Activated T-helper 1 cell treated with anti-CD3 and anti-CD28 coated beads, Interleukin-12 subunit alpha, Interleukin-12 subunit beta, Interleukin-2, Interleukin-4 antibody, amounts not matched to agents 30 ng/mL and 10 ng/mL and 1 ng/mL, durations not matched to agents 14 hours and 24 hours and 36 hours (primary cell): ENCODE measurements around the gene CFAP97D2. TPM values are rescaled to one million over a fixed set of nuclear protein-coding genes. Genes with fewer than 3 reads are reported as not detected.
"Not testable (repeated sequence)": the region's sequence is repeated elsewhere in the genome, so short reads cannot be mapped to it uniquely, and the experiment has no call there.

Experiments
- DNase-seq: peaks from one replicate; pipeline ENCODE4 v3.0.0; 2021; ENCODE audit warnings: low spot score
- H3K27ac Mint-ChIP-seq: one replicate; pipeline ENCODE4 v1.8.0; 2021; ENCODE audit warnings: mild to moderate bottlenecking, mixed read lengths
- H3K27me3 Mint-ChIP-seq: one replicate; pipeline ENCODE4 v1.8.0; 2022; ENCODE audit warnings: mild to moderate bottlenecking, moderate library complexity, mixed read lengths; ENCODE audit not compliant: insufficient read depth
- H3K36me3 Mint-ChIP-seq: one replicate; pipeline ENCODE4 v1.8.0; 2021; ENCODE audit warnings: low read depth, mixed read lengths
- H3K4me1 Mint-ChIP-seq: one replicate; pipeline ENCODE4 v1.8.0; 2021; ENCODE audit warnings: low read depth, mixed read lengths
- H3K4me3 Mint-ChIP-seq: one replicate; pipeline ENCODE4 v1.8.0; 2021; ENCODE audit warnings: mild to moderate bottlenecking, moderate library complexity, mixed read lengths
- H3K9me3 Mint-ChIP-seq: one replicate; pipeline ENCODE4 v1.8.0; 2021; ENCODE audit warnings: mixed read lengths
- intact Hi-C: fragments of 100-400 bp; cut with micrococcal nuclease; formaldehyde crosslinking; loops from one replicate; pipeline ENCODE4 v1.15.1; 2024
- total RNA-seq: library from RNA; stranded (reverse); gene quantifications from 2 replicates; pipeline ENCODE4 v1.2.3, GENCODE V29; 2022

Gene CFAP97D2
- total RNA-seq, 1 donor from 2014 or later: not detected

- no peak for DNase-seq
- peak overlapping the region; percentile 48 for H3K4me3 Mint-ChIP-seq
- H3K27me3 Mint-ChIP-seq: peaks cover 2% of the 10 kb centered on the region
- H3K9me3 Mint-ChIP-seq: no peaks in the 10 kb centered on the region
- H3K36me3 Mint-ChIP-seq: peaks cover 2% of the 10 kb centered on the region
- H3K4me1 Mint-ChIP-seq: peaks cover 66% of the 10 kb centered on the region
- H3K27ac Mint-ChIP-seq: peak overlapping the region; percentile 50
- intact Hi-C loops: loop anchor here (5.0 kb wide), 2 partner anchors 34 to 329 kb away; no protein-coding TSS in a partner anchor
Measured at GRCh38 chr13:114146629-114147028, 32.4 kb upstream of the CFAP97D2 start.

DNA sequence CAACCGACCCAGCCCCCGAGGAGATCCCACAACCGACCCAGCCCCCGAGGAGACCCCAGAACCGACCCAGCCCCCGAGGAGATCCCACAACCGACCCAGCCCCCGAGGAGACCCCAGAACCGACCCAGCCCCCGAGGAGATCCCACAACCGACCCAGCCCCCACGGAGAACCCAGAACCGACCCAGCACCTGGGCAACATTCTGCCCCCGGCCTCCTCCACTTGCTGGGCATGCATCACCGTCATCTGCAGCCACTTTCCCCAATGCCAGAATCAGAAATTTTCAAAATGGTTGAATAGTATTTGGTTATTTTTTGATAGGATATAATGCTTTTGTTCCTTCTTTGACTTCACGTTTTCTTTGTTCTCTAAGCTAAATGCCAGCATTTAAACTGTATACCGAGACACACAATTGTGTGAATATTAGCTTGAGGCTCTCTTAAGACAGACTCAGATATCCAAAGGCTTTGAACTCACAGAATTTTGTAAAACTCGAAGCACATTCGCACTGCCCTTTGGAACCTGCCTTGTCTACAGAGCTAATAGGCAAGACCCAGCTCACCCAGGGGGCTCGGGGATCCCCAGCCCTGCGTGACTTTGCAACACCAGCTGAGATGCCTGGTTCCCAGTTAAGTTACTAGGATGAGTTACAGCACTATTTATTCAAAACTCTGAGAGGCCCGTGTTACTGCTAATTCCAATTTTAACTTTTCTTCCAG lies 31.1 kb upstream of the CFAP97D2 start:
- no peaks in the 10 kb centered on the region for H3K9me3 Mint-ChIP-seq
- H3K27me3 Mint-ChIP-seq: peaks cover 2% of the 10 kb centered on the region
- peaks cover 2% of the 10 kb centered on the region for H3K36me3 Mint-ChIP-seq
- DNase-seq: no peak
- H3K27ac Mint-ChIP-seq: peak overlapping the region; percentile 85
- intact Hi-C loops: loop anchor here (1.0 to 5.0 kb wide), 7 partner anchors 8 to 331 kb away; no protein-coding TSS in a partner anchor
- peaks cover 78% of the 10 kb centered on the region for H3K4me1 Mint-ChIP-seq
- peak overlapping the region; percentile 69 for H3K4me3 Mint-ChIP-seq

DNA sequence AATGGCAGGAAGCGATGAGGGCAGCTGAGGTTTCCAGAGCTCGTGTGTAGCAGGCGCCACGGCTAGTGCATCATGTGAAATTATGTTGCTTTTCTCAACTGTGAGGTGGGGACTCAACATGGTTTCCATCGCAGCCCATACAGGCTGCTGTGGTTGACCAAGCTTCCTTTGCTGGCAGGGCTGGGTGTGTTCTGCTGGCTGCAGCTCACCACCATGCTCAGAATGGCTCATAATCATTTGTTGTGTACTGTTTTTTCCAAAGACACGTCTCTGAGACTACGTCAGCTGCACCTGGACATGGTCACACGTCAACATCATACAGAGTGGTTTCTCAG lies 30.6 kb upstream of the CFAP97D2 start:
- DNase-seq: peak; percentile 90
- Mint-ChIP-seq H3K27ac (peak overlapping the region; percentile 85), H3K27me3 (peaks cover 2% of the 10 kb centered on the region), H3K36me3 (peaks cover 4% of the 10 kb centered on the region), H3K9me3 (peaks cover 2% of the 10 kb centered on the region), H3K4me3 (peak overlapping the region; percentile 69), H3K4me1 (peaks cover 84% of the 10 kb centered on the region)
- intact Hi-C loops: loop anchor here (1.0 to 5.0 kb wide), 7 partner anchors 8 to 331 kb away; no protein-coding TSS in a partner anchor

DNA sequence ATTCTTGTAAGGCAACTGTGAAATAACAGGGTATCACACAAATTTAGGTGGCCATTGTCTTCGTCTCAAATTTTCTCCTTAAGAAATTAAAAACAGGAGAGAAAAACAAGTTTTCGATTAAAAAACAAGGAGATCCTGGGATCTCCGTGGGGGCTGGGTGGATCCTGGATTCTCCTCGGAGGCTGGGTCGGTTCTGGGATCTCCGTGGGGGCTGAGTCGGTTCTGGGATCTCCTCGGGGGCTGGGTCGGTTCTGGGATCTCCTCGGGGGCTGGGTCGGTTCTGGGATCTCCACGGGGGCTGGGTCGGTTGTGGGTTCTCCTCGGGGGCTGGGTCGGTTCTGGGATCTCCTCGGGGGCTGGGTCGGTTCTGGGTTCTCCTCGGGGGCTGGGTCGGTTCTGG lies 30.2 kb upstream of the CFAP97D2 start:
- not testable (repeated sequence) for H3K9me3 Mint-ChIP-seq, H3K27me3 Mint-ChIP-seq, DNase-seq, H3K36me3 Mint-ChIP-seq
- Mint-ChIP-seq H3K27ac (peak overlapping the region; percentile 85), H3K4me3 (peak overlapping the region; percentile 69), H3K4me1 (peaks cover 88% of the 10 kb centered on the region)
- intact Hi-C loops: loop anchor here (1.0 to 5.0 kb wide), 7 partner anchors 9 to 332 kb away; no protein-coding TSS in a partner anchor

DNA sequence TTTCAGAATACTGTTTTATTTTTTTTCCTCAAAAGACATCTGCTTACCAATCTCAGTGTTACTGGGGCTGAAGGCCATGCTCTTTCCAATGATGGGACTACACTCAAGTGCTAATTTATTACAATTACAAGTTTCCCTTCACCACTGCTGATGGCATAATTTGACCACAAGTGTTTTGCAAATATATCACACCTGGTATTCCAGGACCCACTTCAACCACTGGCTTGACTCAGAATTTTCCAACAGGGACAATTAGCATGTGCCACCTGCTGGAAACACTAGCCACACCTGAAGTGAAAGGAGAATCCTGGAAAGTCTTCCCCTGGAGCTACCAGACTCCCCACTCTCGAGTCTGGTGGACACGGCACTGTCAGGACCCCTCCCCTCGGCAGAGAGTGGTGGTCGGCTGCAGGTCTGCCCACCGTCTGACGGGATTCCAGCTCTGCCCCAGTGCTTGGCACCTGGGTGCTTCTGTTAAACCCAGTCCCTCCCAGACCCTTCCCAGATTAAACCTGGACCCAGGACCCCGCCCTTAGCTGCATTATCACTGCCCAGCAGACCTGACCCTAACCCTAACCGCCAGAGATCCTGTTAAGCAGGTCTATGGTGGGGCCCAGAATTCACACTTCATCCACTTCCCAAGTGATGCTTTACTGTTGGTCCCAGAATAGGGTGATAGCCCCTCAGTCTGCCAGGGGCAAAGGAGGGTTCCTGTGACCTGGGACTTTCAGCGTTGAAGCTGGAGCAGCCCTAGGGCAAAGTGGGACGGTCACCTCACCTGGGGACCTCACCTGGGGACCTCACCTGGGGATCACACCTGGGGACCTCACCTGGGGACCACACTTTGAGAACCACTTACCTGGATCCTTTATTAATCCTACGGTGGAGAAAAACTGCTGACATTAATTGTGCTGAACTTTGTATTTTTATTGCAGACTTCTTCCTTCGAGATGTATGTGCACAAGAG lies 29.0 kb upstream of the CFAP97D2 start:
- Mint-ChIP-seq H3K36me3 (peaks cover 7% of the 10 kb centered on the region), H3K4me3 (peak overlapping the region; percentile 31), H3K9me3 (peaks cover 6% of the 10 kb centered on the region), H3K27ac (peak overlapping the region; percentile 85), H3K4me1 (peaks cover 91% of the 10 kb centered on the region), H3K27me3 (peaks cover 2% of the 10 kb centered on the region)
- no peak for DNase-seq
- intact Hi-C loops: loop anchor here (2.0 to 5.0 kb wide), 3 partner anchors 38 to 333 kb away; no protein-coding TSS in a partner anchor

DNA sequence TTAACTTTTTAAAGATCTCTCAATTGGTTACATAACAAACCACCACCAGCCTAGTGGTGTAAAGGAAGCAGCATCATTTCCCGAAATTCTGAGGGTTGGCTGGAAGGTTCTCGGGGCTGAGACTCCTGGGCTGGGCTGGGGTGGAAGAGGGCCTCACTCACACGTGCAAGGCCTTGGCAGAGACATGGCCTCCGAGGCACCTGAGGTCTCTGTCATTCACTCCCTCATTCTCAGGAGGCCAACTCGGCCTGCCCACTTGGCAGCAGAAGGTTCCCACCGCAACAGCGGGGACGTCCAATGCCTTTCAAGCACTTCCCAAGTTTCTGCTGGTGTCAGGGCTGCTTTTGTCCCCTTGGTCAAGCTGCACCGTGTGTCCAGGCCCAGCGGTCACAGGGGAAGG lies 28.0 kb upstream of the CFAP97D2 start:
- Mint-ChIP-seq H3K9me3 (peaks cover 6% of the 10 kb centered on the region), H3K27ac (peak overlapping the region; percentile 59), H3K27me3 (peaks cover under 1% of the 10 kb centered on the region), H3K36me3 (peaks cover 5% of the 10 kb centered on the region), H3K4me3 (peak overlapping the region; percentile 23), H3K4me1 (peaks cover 81% of the 10 kb centered on the region)
- intact Hi-C loops: no loop called here
- no peak for DNase-seq

GRCh38 chr13:114151565-114152284 lies 27.3 kb upstream of the CFAP97D2 start:
- Mint-ChIP-seq H3K27ac (peak overlapping the region; percentile 59), H3K4me3 (peak overlapping the region; percentile 23)
- intact Hi-C loops: no loop called here

GRCh38 chr13:114152285-114152645 lies 26.8 kb upstream of the CFAP97D2 start:
- H3K4me1 Mint-ChIP-seq: peaks cover 81% of the 10 kb centered on the region
- H3K27me3 Mint-ChIP-seq: no peaks in the 10 kb centered on the region
- intact Hi-C loops: no loop called here
- DNase-seq: no peak
- peaks cover 6% of the 10 kb centered on the region for H3K9me3 Mint-ChIP-seq
- H3K36me3 Mint-ChIP-seq: peaks cover 10% of the 10 kb centered on the region
- no peak overlapping the region for H3K27ac Mint-ChIP-seq
- H3K4me3 Mint-ChIP-seq: no peak overlapping the region

More at GRCh38 chr13:114151565-114152284, 27.3 kb upstream of the CFAP97D2 start:
- DNase-seq: no peak
- Mint-ChIP-seq H3K27me3 (no peaks in the 10 kb centered on the region), H3K36me3 (peaks cover 9% of the 10 kb centered on the region), H3K9me3 (peaks cover 6% of the 10 kb centered on the region), H3K4me1 (peaks cover 80% of the 10 kb centered on the region)

DNA sequence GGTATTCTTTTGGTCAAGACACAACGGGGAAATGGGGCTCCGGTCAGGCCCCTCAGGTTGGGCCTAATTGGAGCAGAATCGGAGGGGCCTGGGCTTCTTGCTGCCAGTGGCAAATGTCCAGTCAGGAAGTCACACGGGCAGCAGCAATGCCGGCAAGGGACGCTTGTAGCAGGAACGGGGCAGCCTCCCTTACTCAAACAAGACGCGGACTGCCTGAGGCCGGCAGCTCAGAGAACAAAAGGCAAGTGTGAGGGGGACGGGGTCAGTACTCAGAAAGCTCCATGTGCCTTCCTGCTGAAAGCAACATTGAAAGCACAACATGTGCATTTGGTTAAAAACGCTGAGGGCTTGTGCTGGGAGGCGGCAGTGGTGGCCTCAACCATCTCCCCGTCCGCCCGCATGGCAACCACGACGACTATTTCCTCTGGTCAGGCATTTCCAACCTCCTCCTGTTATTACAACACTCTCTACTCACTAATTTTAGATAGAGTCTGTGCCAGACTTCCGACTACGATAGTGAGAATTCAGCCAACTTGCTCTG lies 26.2 kb upstream of the CFAP97D2 start:
- Mint-ChIP-seq H3K36me3 (peaks cover 10% of the 10 kb centered on the region), H3K4me1 (peaks cover 83% of the 10 kb centered on the region), H3K9me3 (peaks cover 6% of the 10 kb centered on the region), H3K27ac (no peak overlapping the region), H3K4me3 (no peak overlapping the region), H3K27me3 (no peaks in the 10 kb centered on the region)
- no peak for DNase-seq
- intact Hi-C loops: no loop called here

GRCh38 chr13:114153485-114154080 lies 25.5 kb upstream of the CFAP97D2 start:
- no peak for DNase-seq
- H3K4me3 Mint-ChIP-seq: peak overlapping the region; percentile 23
- peaks cover 82% of the 10 kb centered on the region for H3K4me1 Mint-ChIP-seq
- H3K36me3 Mint-ChIP-seq: peaks cover 12% of the 10 kb centered on the region
- H3K27me3 Mint-ChIP-seq: no peaks in the 10 kb centered on the region
- H3K27ac Mint-ChIP-seq: peak overlapping the region; percentile 27
- peaks cover 6% of the 10 kb centered on the region for H3K9me3 Mint-ChIP-seq
- intact Hi-C loops: loop anchor here (2.0 kb wide), 1 partner anchor 13 kb away; no protein-coding TSS in a partner anchor

DNA sequence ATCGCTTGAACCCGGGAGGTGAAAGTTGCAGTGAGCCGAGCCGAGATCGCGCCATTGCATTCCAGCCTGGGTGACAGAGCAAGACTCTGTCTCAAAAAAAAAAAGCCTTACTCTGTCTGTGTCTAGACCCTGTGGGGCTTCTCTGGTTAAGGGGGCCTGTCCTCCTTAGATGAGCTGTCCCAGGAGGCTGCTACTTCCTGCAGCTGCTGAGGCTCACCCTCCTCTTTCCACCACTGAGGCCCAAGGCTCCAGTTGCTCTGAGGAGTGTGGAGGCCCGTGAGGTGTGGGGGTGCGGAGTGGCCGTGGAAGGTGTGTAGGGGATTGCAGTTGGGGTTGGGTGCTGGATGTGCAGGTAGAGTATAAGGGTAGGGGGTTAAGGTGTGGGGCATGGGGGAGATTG lies 24.6 kb upstream of the CFAP97D2 start:
- Mint-ChIP-seq H3K36me3 (peaks cover 15% of the 10 kb centered on the region), H3K4me3 (peak overlapping the region; percentile 62), H3K9me3 (peaks cover 15% of the 10 kb centered on the region), H3K27ac (peak overlapping the region; percentile 85), H3K27me3 (peaks cover under 1% of the 10 kb centered on the region), H3K4me1 (peaks cover 76% of the 10 kb centered on the region)
- no peak for DNase-seq
- intact Hi-C loops: loop anchor here (2.0 kb wide), 1 partner anchor 14 kb away; no protein-coding TSS in a partner anchor

DNA sequence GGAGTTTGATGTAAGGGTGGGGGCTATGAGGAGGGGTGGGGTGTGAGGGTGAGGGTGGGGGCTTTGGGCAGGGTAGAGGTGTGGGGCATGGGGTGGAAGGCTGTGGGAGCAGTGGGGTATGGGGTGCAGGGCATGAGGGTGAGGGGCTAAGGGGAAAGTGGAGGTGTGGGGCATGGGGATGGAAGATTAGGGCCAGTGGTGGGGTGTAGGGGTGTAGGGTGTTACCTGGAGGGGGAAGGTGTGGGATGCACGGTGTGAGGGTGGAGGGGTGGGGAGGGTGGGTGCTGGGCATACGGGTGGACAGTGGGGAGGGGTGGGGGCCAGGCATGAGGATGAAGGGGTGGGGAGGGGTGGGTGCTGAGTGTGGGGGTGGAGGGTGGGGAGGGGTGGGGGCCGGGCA lies 23.7 kb upstream of the CFAP97D2 start:
- DNase-seq: no peak
- peaks cover 16% of the 10 kb centered on the region for H3K9me3 Mint-ChIP-seq
- peaks cover 6% of the 10 kb centered on the region for H3K27me3 Mint-ChIP-seq
- intact Hi-C loops: loop anchor here (2.0 kb wide), 1 partner anchor 15 kb away; no protein-coding TSS in a partner anchor
- no peak overlapping the region for H3K27ac Mint-ChIP-seq
- peaks cover 76% of the 10 kb centered on the region for H3K4me1 Mint-ChIP-seq
- peaks cover 17% of the 10 kb centered on the region for H3K36me3 Mint-ChIP-seq
- H3K4me3 Mint-ChIP-seq: no peak overlapping the region
